BJ (cell line): ENCODE data around the gene BICD2. TPM values are rescaled to one million over a fixed set of nuclear protein-coding genes. Genes with fewer than 3 reads are reported as not detected.

Source experiments
- CTCF ChIA-PET: fragments of 350-600 bp; formaldehyde crosslinking; extraction: SDS; loops from one replicate; lab custom pipeline; 2021; ENCODE audit warnings: antibody characterized with exemption, inconsistent platforms; lab: Yijun Ruan, JAX
- POLR2A ChIA-PET: fragments of 300-600 bp; sonication (Branson Sonifier 250); formaldehyde crosslinking; extraction: SDS; loops from one replicate; lab custom pipeline; 2021; ENCODE audit warnings: antibody characterized with exemption; lab: Charles Lee
- DNase-seq: peaks from one replicate; pipeline ENCODE4 v3.0.0-alpha.2; 2011; ENCODE audit warnings: low read depth
- H3K27me3 ChIP-seq: 2 replicates; pipeline ENCODE4 v1.6.0; 2011; ENCODE audit warnings: low read length; ENCODE audit not compliant: control insufficient read depth, insufficient read depth
- H3K36me3 ChIP-seq: 2 replicates; pipeline ENCODE4 v1.5.1; 2011; ENCODE audit warnings: low read length; ENCODE audit not compliant: control insufficient read depth, insufficient read depth
- H3K4me3 ChIP-seq: 2 replicates; pipeline ENCODE4 v1.5.1; 2011; ENCODE audit warnings: low read depth, mild to moderate bottlenecking, control low read depth, low read length
- polyA plus RNA-seq: library from polyadenylated mRNA; depleted of rRNA; stranded (reverse); fragments of >200 nt; gene quantifications from 2 replicates; pipeline ENCODE4 v1.2.3, GENCODE V29; 2011
- TF ChIP-seq, protein P1 (sequence below): IDR thresholded peaks from 2 replicates; pipeline ENCODE4 v1.5.1; 2011; ENCODE audit warnings: low read depth, mild to moderate bottlenecking, control low read depth, inconsistent platforms, low read length, moderate library complexity; ENCODE audit not compliant: insufficient read depth

BICD2 gene
- polyA plus RNA-seq, 1 experiment: 11.6 TPM

DNA sequence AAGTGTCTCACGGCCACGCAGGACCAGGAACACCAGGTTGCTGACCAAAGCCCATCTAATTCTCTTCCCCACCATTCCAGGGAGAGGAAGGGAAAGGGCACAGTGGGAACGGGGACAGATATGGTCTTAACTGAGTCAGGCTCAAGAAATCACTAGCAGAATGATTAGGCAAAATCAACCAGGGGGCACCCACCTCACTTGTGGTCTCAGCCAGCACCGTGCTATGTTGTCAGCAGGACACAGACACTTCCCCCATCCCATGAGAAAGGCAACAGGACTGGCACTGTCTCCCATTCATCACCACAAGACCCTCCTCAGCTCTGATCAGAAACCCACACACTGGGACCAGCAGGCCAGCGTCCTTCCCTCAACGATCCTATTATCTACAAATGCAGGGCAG lies 2.9 kb downstream of the BICD2 start:
- TF ChIP-seq, protein P1, sequence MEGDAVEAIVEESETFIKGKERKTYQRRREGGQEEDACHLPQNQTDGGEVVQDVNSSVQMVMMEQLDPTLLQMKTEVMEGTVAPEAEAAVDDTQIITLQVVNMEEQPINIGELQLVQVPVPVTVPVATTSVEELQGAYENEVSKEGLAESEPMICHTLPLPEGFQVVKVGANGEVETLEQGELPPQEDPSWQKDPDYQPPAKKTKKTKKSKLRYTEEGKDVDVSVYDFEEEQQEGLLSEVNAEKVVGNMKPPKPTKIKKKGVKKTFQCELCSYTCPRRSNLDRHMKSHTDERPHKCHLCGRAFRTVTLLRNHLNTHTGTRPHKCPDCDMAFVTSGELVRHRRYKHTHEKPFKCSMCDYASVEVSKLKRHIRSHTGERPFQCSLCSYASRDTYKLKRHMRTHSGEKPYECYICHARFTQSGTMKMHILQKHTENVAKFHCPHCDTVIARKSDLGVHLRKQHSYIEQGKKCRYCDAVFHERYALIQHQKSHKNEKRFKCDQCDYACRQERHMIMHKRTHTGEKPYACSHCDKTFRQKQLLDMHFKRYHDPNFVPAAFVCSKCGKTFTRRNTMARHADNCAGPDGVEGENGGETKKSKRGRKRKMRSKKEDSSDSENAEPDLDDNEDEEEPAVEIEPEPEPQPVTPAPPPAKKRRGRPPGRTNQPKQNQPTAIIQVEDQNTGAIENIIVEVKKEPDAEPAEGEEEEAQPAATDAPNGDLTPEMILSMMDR: no peak
- Histone ChIP-seq H3K4me3 (no peak overlapping the region), H3K36me3 (no peaks in the 10 kb centered on the region), H3K27me3 (no peaks in the 10 kb centered on the region)
- POLR2A ChIA-PET: no interaction called here
- DNase-seq: no peak
- CTCF ChIA-PET: no interaction called here

DNA sequence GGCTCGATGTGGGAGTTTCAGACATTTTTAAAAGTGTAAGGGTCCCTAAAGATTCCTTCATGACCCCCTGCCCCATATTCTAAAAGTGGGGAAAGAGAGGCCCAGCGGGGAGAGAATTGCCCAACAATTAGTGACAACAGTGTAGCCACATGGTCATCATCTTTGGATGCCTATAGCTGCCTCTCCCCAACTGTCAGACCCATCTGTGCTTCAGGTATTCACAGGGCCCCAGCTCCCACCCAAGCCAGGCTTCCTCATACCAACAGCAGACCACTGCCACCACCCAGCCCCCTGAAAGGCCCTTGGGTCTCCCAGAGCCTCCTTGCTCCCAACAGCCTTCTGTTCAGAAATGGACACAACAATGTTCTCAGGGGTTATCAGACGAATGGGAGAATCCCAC lies 4.1 kb downstream of the BICD2 start:
- no peak for DNase-seq
- H3K4me3 ChIP-seq: no peak overlapping the region
- POLR2A ChIA-PET: no interaction called here
- TF ChIP-seq, protein P1: no peak
- H3K36me3 ChIP-seq: no peaks in the 10 kb centered on the region
- CTCF ChIA-PET: interaction anchor here (1.0 to 1.8 kb wide), 2 partner anchors 31 to 43 kb away, joined by 3 to 5 read pairs; no protein-coding TSS in a partner anchor
- H3K27me3 ChIP-seq: no peaks in the 10 kb centered on the region

DNA sequence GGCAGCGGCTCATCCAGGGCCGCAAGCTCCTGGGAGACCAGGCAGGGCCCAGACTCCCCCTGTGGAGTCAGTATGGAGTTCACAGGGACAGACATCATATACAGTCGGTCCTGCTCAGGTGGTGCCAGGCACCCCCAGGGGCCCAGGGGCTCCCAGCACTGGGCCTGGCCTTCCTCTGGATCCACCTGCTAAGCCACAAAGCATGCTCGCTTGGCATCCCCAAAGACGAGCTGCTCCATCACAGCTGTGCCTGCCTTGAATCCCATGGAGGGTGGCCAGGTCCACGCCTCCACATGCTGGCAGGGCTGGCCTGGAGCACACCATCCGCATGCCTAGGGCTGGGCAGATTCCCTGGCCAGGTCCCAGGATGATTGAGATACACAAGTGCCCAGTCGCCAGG lies 4.6 kb downstream of the BICD2 start:
- ChIA-PET CTCF (interaction anchor here (0.7 to 1.8 kb wide), 3 partner anchors 31 to 43 kb away, joined by 3 to 5 read pairs (median 3); no protein-coding TSS in a partner anchor), POLR2A (no interaction called here)
- Histone ChIP-seq H3K36me3 (no peaks in the 10 kb centered on the region), H3K27me3 (no peaks in the 10 kb centered on the region), H3K4me3 (no peak overlapping the region)
- no peak for DNase-seq
- TF ChIP-seq, protein P1: no peak

DNA sequence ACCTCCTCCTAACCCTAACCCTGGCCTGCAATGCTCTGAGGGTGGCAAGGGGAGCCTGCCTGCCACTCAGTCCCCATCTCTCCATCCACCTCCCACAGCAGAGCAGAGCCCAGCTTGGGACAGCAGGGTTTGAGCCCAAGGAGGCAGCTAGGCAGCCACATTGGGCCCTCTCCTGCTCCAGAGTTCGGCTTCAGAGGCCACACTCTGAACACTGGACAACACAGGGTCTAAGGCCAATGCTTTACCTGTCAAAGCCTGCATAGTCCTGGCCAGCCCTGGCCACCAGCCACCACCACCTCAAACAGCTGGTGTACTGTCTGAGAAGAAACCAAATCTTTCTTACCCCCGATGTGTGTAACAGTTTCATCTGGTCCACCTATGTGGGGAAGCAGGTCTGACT lies 5.2 kb downstream of the BICD2 start:
- ChIA-PET POLR2A (no interaction called here), CTCF (interaction anchor here (0.7 to 1.8 kb wide), 4 partner anchors 15 to 42 kb away, joined by 3 to 5 read pairs (median 4); no protein-coding TSS in a partner anchor)
- no peak for DNase-seq
- Histone ChIP-seq H3K36me3 (no peaks in the 10 kb centered on the region), H3K27me3 (no peaks in the 10 kb centered on the region), H3K4me3 (no peak overlapping the region)
- TF ChIP-seq, protein P1: no peak

DNA sequence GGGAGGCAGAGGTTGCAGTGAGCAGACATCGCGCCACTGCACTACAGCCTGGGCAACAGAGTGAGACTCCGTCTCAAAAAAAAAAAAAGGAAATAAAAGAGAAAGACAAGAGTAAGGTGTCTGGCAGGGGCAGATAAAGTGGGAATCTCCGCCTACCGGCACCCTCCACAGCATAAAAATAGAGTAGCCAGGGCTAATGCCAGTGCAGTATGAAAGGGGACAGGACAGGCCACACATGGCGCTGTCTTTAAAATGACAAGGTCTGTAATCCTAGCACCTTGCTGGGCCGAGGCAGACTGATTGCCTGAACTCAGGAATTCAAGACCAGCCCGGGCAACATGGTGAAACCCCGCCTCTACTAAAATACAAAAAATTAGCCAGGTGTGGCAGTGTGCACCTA lies 7.8 kb downstream of the BICD2 start:
- TF ChIP-seq, protein P1: no peak
- CTCF ChIA-PET: no interaction called here
- Histone ChIP-seq H3K4me3 (no peak overlapping the region), H3K27me3 (no peaks in the 10 kb centered on the region), H3K36me3 (no peaks in the 10 kb centered on the region)
- POLR2A ChIA-PET: no interaction called here
- DNase-seq: no peak
